Medulla oblongata (tissue), 1 donor: Measurements from ENCODE around the gene GPR68.
"Not testable (repeated sequence)": the region's sequence is repeated elsewhere in the genome, so short reads cannot be mapped to it uniquely, and the experiment has no call there.

Experiments used
- DNase-seq: peaks from one replicate; pipeline ENCODE4 v3.0.0-alpha.2; 2015; ENCODE audit errors: extremely low spot score

GPR68 gene

GRCh38 chr14:91252871-91253794, 8.6 kb upstream of the GPR68 start:
- DNase-seq, result no peak

- no peak for DNase-seq
These were observed 6.4 kb upstream of the GPR68 start for GRCh38 chr14:91250912-91251311.

- peak; percentile 35 for DNase-seq
These were observed 5.5 kb upstream of the GPR68 start for GRCh38 chr14:91249841-91250616.

GRCh38 chr14:91246051-91246852, 1.7 kb upstream of the GPR68 start:
- DNase-seq, result no peak

- not testable (repeated sequence) for DNase-seq
These were observed 1.1 kb upstream of the GPR68 start for GRCh38 chr14:91245616-91246015.

GRCh38 chr14:91245029-91245428, 525 bp upstream of the GPR68 start:
- no peak for DNase-seq

GRCh38 chr14:91243074-91243471, 1.4 kb downstream of the GPR68 start:
- no peak for DNase-seq

GRCh38 chr14:91242635-91243034, 1.9 kb downstream of the GPR68 start:
- DNase-seq, result no peak

- peak; percentile 76 for DNase-seq
These were observed 2.6 kb downstream of the GPR68 start for GRCh38 chr14:91241863-91242262.

GRCh38 chr14:91238661-91239060, 5.8 kb downstream of the GPR68 start:
- no peak for DNase-seq

GRCh38 chr14:91238085-91238484, 6.4 kb downstream of the GPR68 start:
- DNase-seq, result no peak

GRCh38 chr14:91237219-91237618, 7.3 kb downstream of the GPR68 start:
- DNase-seq, result no peak

GRCh38 chr14:91235841-91236240, 8.7 kb downstream of the GPR68 start:
- DNase-seq, result no peak

GRCh38 chr14:91234791-91235114, 9.8 kb downstream of the GPR68 start:
- DNase-seq, result no peak

GRCh38 chr14:91233936-91234790, 10.3 kb downstream of the GPR68 start:
- DNase-seq, result no peak

GRCh38 chr14:91232603-91233002, 11.9 kb downstream of the GPR68 start:
- DNase-seq, result no peak

- DNase-seq, result no peak
These were observed 12.5 kb downstream of the GPR68 start for GRCh38 chr14:91232052-91232451.

- no peak for DNase-seq
These were observed 13.1 kb downstream of the GPR68 start for GRCh38 chr14:91231446-91231845.

- DNase-seq, result no peak
These were observed 14.0 kb downstream of the GPR68 start for GRCh38 chr14:91230397-91231035.

- DNase-seq, result no peak
These were observed 14.7 kb downstream of the GPR68 start for GRCh38 chr14:91229743-91230200.

- no peak for DNase-seq
These were observed 15.5 kb downstream of the GPR68 start for GRCh38 chr14:91229005-91229382.
